Keratinocyte (primary cell): ENCODE results near the gene POU6F2.

Experiments used
- CTCF ChIP-seq, 3 experiments: IDR thresholded peaks in 1 of 3; conservative IDR thresholded peaks in 1 of 3; optimal IDR thresholded peaks in 1 of 3; 2 replicates in 2 of 3; 3 replicates in 1 of 3; pipeline versions ENCODE3 to v1.5.1; 2011; ENCODE audit warnings: low read length in 3 of 3, mild to moderate bottlenecking in 3 of 3, moderate library complexity in 2 of 3, control low read depth in 1 of 3, inconsistent platforms in 1 of 3; ENCODE audit not compliant: insufficient read depth in 2 of 3; ENCODE audit errors: extremely low read depth in 1 of 3
- EZH2 ChIP-seq: IDR thresholded peaks from one replicate; pipeline ENCODE4 v1.6.1; 2012; ENCODE audit warnings: inconsistent platforms, mild to moderate bottlenecking, low read length, moderate library complexity

- TF ChIP-seq CTCF (optimal IDR thresholded peaks at IDR 0.05 in 1 of 3, IDR thresholded peaks at IDR 0.05 in 1 of 3, conservative IDR thresholded peaks at IDR 0.05 in 1 of 3; ENCODE audit: extremely low read depth in 1 of 3, insufficient read depth in 2 of 3, low read length in 3 of 3): no peak
- no peak for TF ChIP-seq EZH2
Observed at GRCh38 chr7:39084349-39084748, 106.6 kb downstream of the POU6F2 start.
